GM18867 (cell line): Measurements from ENCODE around the gene CASP1.

Experiments
- ATAC-seq: cut with Tn5 transposase; IDR thresholded peaks from one replicate; pipeline ENCODE4 v1.9.1; 2021; ENCODE audit warnings: mild to moderate bottlenecking, moderate library complexity; ENCODE audit not compliant: unreplicated experiment

Gene CASP1

DNA sequence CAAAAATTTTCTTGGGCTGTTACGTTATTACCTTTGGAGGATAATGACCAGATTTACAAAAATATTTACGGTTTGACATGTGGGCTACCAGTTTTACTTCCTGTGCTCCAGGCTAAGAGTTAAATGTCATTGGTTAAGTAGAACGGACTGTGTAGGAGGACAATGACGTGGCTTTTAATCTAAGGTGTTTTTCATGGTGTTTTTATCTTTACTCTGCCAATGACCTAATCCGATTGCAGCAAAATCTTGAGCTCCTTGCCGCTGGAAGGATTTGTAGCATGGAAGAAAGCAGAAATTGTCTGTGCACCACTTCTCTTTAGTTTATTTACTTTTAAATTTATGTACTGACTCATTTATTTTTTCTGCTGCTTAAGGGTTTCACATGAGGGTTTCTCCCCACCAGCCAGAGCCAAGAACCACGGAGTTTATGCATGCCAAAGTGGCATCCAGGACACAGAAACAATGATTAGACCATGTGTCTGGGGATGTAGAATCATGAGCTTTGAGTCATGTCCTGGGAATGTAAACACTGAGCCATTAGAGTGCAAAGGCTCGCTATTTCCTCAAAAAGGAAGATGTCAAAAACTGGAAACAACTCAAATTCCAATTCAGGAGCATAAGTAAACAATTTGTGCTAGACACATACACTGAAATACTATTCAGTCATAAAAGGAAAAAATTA is 12.1 kb upstream of the CASP1 start:
- ATAC-seq = no peak

DNA sequence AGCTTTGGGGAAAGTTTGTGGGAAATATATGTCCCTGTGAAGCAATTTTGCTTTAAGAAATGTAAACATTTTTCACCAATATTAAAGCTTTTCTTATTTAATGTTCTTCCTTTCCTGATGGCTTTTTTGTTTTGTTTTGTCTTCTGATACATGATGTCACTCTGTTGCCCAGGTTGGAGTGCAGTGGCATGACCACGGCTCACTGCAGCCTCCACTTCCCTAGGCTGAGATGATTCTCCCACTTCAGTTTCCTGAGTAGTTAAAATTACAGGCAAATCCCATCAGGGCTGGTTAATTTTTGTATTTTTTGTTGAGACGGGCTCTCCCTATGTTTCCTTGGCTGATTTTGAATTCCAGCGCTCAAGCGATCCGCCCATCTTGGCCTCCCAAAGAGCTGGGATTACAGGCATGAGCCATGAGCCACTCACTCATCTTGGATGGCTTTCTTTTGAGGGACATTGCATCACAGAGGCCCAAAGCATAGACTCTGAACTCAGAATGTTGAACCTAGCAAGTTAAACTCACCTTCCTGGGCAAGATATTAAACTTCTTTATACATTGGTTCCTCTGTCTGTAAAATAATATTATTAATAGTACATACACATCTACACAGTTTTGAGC is 10.8 kb upstream of the CASP1 start:
- ATAC-seq = no peak

DNA sequence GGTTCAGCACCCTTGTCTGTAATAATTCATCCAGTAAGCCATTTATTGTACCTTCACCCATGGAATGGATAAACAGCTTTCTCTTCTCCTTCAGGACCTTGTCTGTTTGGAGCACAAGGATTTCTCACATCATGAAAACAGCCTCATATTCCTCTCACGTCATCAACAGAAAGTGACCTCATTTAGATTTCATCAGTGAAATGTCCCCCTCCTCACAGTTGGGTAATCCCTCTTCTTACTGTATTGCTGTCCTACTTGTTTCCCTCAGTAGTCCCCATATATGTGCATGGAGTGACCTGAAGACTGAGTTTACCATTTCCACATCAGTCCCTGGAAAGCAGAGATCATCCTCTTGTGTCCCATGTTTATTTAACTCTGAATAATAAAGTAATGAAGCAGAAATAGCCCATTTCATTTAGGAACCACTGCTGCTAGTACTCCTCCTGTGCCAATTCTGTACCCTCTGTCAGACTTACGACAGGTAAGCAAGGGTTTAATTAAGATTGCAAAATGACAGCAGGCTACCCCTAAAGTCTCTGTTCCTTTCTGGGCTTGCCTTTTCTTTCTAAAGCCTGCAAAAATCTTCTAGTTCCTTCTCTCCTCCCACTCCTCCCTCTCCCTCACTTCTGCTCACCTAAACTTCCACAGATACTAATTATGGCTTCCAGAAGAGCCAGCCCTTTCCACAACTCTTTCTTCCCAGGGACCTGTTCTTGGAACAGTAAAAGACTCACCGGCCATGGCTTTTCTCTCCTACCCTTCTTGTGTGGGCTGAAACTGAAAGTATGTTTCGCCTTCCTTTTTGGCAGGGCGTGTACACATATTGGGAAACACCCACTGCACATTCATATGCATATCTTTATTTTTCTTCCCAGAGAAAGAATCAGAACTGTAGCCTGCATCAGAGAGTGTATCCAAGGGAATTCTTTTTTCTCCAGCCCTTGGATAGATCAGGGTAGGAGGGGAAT is 9.9 kb upstream of the CASP1 start, which contains the start of gene CARD16:
Gene CARD16, minus strand, starts transcription at position 779 of the 968 bp plus-strand sequence. Its CDS starts 38 bp downstream, at position 741.
- peak; percentile 100 for ATAC-seq

GRCh38 chr11:105042178-105042577 is 7.2 kb upstream of the CASP1 start:
- ATAC-seq = no peak

DNA sequence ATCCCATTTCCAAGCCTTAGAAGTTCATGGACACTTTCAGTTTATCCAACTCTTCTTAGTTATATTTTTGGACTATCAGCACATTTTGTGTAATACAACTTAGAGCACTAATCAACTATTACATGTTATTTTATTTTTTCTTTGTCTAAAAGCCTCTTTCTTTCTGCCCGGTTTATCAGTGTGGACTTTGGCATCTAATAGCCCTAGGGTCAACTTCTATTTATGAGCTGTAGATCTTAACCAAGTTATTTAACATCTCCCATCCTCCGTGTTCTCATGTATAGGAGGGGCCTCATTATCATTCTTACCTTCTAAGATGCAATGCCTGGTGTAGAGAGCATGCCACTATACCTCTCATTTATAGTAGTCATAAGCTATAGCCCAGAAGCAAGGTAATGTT is 5.8 kb upstream of the CASP1 start:
- ATAC-seq = no peak

GRCh38 chr11:105034388-105034787 is 556 bp downstream of the CASP1 start:
- ATAC-seq = peak; percentile 5

DNA sequence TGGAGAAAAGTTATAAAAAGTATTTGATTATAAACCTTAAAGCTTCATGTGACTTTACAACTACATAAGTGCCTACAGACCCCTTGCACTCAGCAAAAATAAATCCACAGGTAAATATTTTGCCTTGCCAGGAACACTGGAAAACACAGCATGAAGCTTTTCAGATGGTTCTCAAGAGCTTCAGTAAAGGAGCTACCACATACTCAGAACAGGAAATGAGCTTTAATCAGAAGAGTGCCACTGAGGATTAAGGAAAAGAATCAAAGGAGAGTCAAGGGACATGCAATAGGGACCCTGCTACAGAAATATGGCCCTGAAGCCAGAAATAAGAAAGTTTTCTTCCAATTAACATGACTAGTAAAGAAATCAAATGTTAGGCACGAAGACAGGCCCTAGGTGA is 1.2 kb downstream of the CASP1 start:
- peak; percentile 20 for ATAC-seq

GRCh38 chr11:105033343-105033742 is 1.6 kb downstream of the CASP1 start:
- ATAC-seq = no peak

DNA sequence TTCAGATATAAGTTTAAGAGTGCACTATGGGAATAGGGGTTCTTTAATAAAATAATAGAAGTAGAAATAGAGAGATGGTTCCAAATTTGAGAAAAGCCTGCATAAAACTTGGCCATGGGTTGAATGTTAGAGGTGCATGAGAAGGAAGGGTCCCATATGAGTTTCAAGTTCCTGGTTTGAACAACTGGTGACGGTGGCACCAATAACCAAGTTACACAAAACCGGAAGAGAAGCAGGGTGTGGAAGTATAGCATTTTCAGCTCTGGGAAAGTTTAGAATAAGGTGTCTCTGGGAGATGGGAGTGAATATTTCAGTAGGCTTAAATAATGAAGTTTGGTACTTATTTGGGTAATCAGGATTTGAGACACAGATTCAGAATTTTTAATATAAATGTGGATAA is 2.4 kb downstream of the CASP1 start:
- peak; percentile 40 for ATAC-seq

GRCh38 chr11:105027678-105028077 is 7.3 kb downstream of the CASP1 start:
- ATAC-seq = no peak

DNA sequence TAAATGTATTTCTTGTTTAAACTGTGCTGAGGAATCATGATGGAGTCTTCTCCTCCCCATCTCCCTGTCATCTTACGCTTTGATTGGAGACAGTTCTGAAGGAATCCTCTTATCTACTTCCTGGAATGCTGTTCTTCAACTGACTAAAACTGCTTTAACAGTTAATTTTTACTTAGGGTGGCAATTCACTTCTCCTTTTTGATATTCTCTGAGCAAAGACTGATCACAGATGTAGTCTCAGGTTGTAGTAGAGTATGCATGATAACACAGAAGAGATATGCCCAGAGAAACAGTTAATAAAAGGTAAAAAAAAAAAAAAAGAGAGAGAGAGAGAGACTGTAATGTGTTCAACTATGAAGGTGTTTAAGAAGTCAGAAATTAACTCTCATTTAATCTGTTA is 10.6 kb downstream of the CASP1 start:
- no peak for ATAC-seq

DNA sequence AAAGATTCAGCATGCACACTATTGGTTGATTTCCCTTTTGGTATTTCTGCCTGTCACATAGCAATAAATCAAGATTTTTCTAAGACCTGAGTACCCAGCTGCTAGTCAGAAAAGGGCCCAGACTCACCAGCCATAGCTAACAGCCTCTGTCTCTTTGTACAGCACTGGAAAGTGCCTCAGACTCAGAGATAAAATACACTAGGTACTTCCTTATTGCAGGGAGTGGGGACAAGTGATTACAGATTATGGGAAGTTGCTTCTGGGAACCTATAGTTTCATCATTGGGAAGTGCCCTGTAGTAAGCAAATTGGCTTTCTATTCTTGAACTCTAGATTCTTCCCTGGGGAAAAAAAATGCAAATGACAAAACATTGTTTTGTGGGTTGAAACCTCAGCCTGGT is 11.9 kb downstream of the CASP1 start, which contains the start of gene CASP5:
Gene CASP5, minus strand, starts transcription at position 166 of the 400 bp plus-strand sequence. Its CDS starts 32 bp downstream, at position 134.
- peak; percentile 38 for ATAC-seq

DNA sequence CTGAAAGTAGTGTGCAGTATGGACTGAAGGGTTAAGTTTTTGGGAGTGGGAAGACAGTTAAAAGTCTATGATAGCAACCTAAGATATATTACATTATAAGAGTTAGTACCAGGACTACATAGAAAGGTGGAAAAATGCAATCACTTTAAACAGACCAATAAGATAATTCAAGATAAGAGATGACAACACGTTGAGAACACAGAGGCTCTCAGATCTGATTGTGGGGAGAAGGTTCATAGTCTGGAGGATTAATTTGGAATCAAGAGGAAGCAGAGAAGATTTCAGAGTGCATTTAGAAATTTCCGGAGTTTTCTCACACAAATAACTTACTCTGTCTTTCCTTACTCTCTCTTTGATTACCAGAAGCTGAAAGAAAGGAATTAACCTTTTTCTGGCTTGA is 12.4 kb downstream of the CASP1 start:
- ATAC-seq = no peak

DNA sequence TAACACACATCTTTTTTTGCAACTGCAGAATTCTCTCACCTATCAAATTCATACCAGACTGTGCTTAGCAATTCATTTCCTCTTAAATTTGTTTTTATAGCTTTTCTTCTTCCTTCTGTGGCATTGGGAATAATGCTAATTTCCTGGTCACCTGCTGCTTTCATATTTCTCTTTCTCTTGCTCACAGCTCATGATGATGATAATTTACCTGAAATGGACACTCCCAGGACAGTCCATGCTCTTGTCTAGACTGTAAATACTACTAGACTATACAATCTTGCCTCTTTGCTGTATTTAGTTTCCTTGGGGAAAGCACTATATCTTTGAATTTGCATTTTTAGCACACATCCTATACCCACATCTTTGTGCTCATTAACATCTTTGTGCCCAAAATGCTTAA is 27.5 kb downstream of the CASP1 start:
- ATAC-seq = no peak

DNA sequence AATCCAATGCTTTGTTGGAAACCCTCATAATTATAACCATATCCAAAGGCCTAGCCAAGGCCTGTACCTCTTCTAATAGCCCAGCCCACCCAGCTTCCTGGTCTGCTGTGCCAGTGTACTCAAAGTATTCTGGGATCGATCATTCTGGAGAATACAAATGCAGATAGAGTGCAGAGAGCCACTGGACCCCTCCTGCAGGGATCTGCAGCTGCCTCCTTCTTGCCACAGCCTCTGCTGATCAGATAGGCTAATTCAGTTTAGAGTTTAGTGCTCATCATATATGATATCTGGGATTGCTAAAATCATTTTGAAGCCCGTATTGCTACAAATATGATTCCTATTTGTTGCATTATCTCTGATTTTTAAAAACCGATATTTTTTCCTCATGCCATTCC is 29.5 kb downstream of the CASP1 start:
- no peak for ATAC-seq

GRCh38 chr11:105004021-105004420 is 30.9 kb downstream of the CASP1 start:
- ATAC-seq = no peak

DNA sequence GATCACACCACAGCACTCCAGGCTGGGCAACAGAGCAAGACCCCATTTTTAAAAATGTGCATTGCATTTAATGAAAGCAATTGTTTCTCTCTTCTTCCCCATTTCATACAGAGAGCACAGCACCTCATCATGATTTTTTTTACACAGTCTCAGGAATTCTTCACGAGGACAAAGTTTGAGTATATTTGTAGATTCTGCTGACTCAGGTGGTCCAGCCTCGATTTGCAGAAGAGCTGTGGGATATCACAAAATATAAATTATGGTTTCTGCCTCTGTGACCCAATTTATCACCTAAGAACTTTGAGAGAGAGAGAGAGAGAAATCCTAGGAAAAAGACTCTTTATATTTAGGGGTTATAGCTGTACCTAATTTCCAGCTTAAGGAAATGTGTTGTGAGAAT is 31.8 kb downstream of the CASP1 start:
- no peak for ATAC-seq

DNA sequence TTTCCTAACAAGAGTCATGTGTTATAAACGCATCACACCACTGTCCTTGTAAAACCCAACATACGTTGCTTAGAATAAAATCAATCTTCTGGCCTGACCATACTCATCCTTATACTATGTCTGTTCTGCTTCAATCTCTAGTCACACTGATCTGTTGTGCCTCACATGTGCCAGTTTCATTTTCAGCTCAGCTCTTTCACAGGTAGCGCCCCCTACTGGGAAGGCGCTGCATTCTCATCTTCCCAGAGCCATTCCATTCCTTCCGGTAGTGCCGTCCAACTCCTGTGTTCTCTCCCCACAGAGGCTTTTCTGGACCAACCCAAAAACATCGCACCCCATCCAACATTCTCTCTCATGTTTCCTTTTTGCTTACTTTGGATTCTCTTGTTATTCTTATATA is 34.1 kb downstream of the CASP1 start:
- ATAC-seq = peak; percentile 98

DNA sequence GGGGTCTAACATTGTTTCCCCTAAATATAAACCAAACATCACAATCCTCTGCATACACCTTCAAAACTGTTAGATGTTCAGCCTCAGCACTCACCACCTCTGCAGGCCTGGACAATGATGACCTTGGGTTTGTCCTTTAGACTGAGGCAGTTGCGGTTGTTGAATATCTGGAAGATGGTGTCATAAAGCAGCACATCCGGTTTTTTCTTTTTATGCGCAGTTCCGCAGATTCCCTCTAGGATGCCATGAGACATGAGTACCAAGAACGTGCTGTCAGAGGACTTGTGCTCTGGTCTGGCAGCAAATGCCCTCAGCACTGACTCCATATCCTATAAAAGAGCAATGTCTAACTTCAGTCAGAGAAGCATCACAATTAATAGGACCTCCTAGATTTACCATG is 34.8 kb downstream of the CASP1 start:
- ATAC-seq = no peak

DNA sequence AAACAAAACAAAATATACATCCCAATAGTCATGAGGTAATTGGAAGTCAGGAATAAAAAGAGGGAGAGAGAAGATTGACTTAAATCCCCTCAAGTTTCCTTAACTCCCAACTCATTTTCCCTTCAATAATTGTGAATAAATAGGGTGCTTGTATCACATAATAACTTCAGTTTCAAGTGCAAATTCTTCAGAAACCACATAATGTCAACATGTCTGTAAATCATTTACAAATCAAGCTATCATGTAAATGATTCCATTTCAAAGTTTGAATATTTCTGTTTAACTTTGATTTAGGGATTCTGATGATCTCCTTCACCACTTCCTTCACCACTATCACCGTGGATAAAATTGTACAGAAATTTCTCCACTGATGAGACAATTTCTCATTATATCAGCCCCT is 35.2 kb downstream of the CASP1 start:
- no peak for ATAC-seq

- ATAC-seq = no peak
Measured at GRCh38 chr11:104997288-104997687, 37.7 kb downstream of the CASP1 start.
